ENCODE measurements around the gene SERGEF.

The SERGEF gene

DNA sequence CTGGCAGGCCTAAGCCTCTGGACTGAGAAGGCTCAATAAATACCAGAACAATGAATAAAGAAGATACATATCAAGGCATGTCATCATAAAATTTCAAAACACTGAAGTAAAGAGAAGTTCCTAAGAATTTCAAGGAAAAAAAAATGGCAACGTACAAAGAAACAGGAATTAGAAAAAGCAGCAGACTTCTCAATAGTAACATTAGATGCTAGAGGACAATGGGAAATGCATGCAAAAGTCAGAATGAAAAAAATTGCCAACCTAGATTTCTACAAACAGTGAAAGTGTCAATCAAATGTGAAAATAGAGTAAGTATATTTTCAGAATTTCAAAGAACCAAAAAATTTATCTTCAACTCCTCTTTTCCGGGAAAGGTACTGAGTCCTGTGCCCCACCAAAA lies 153.3 kb downstream of the SERGEF start:
- TF ChIP-seq, protein P1, sequence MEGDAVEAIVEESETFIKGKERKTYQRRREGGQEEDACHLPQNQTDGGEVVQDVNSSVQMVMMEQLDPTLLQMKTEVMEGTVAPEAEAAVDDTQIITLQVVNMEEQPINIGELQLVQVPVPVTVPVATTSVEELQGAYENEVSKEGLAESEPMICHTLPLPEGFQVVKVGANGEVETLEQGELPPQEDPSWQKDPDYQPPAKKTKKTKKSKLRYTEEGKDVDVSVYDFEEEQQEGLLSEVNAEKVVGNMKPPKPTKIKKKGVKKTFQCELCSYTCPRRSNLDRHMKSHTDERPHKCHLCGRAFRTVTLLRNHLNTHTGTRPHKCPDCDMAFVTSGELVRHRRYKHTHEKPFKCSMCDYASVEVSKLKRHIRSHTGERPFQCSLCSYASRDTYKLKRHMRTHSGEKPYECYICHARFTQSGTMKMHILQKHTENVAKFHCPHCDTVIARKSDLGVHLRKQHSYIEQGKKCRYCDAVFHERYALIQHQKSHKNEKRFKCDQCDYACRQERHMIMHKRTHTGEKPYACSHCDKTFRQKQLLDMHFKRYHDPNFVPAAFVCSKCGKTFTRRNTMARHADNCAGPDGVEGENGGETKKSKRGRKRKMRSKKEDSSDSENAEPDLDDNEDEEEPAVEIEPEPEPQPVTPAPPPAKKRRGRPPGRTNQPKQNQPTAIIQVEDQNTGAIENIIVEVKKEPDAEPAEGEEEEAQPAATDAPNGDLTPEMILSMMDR (IDR thresholded peaks at IDR 0.05; ENCODE audit: low read depth, low read length, missing control alignments) = no peak
- no peak for DNase-seq (ENCODE audit: low read depth)
- H3K4me3 ChIP-seq (ENCODE audit: low read depth, low read length) = no peak overlapping the region

GRCh38 chr11:17855531-17856290 lies 157.1 kb downstream of the SERGEF start:
- DNase-seq (ENCODE audit: low read depth) = peak; percentile 5
- TF ChIP-seq, protein P1 (IDR thresholded peaks at IDR 0.05; ENCODE audit: low read depth, low read length, missing control alignments) = no peak
- H3K4me3 ChIP-seq (ENCODE audit: low read depth, low read length) = no peak overlapping the region

DNA sequence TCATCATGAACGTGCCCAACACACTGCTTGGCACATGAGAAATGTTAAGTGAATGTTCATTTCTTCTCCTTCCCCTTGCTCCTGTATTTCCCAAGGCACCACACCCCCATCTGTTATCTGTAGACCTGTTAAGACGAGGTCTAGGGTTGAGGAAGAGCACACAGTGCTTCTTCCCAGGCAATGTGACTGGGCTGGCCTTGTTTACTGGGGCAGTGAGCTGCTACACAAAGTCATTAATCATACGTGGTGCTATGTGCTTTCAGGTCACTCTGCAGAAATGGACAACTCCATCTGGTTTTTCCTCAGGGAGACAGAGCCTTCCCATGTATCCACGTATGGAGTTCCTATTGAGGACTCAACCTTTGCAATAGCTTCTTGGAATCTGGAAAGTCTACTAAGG lies 159.6 kb downstream of the SERGEF start:
- TF ChIP-seq, protein P1 (IDR thresholded peaks at IDR 0.05; ENCODE audit: low read depth, low read length, missing control alignments) = no peak
- H3K4me3 ChIP-seq (ENCODE audit: low read depth, low read length) = no peak overlapping the region
- DNase-seq (ENCODE audit: low read depth) = no peak

GRCh38 chr11:17852246-17852645 lies 160.6 kb downstream of the SERGEF start:
- no peak for DNase-seq (ENCODE audit: low read depth)
- TF ChIP-seq, protein P1 (IDR thresholded peaks at IDR 0.05; ENCODE audit: low read depth, low read length, missing control alignments) = no peak
- H3K4me3 ChIP-seq (ENCODE audit: low read depth, low read length) = no peak overlapping the region

GRCh38 chr11:17851697-17852096 lies 161.2 kb downstream of the SERGEF start:
- no peak overlapping the region for H3K4me3 ChIP-seq (ENCODE audit: low read depth, low read length)
- no peak for DNase-seq (ENCODE audit: low read depth)
- TF ChIP-seq, protein P1 (IDR thresholded peaks at IDR 0.05; ENCODE audit: low read depth, low read length, missing control alignments) = no peak

- TF ChIP-seq, protein P1 (IDR thresholded peaks at IDR 0.05; ENCODE audit: low read depth, low read length, missing control alignments) = no peak
- no peak for DNase-seq (ENCODE audit: low read depth)
- no peak overlapping the region for H3K4me3 ChIP-seq (ENCODE audit: low read depth, low read length)
Observed at GRCh38 chr11:17850336-17850735, 162.5 kb downstream of the SERGEF start.

DNA sequence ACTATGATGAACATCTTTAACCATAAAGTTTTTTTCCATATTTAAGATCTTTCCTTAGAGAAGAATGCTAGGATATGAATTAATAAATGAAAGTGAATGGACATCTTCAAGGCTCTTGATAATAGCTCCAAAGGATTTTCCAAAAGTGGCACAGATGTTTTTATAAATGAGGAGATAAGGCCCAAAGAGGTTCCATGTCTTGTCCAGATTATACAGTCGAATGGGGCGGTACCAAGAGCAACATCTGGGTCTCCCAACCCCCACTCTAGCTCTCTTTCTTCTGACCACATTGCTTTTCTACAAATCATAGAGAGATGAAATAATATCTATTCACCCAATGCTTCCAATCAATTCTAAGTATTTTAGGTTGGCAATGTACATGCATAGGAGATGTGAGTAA lies 164.1 kb downstream of the SERGEF start:
- TF ChIP-seq, protein P1 (IDR thresholded peaks at IDR 0.05; ENCODE audit: low read depth, low read length, missing control alignments) = no peak
- DNase-seq (ENCODE audit: low read depth) = no peak
- no peak overlapping the region for H3K4me3 ChIP-seq (ENCODE audit: low read depth, low read length)

Data from GM12864 (cell line).